Spleen (tissue), 7 donors: ENCODE measurements around the gene TREML2.

Source experiments
- CTCF ChIP-seq, 11 experiments: fragments of 200-600 bp in 7 of 11; fragments of 450-650 bp in 4 of 11; sonication (generic) in 4 of 11; IDR thresholded peaks in 8 of 11; conservative IDR thresholded peaks in 3 of 11; 1 replicate in 7 of 11; 2 replicates in 4 of 11; pipeline versions ENCODE4 v1.4.0 to v1.8.0; 2016 to 2021; ENCODE audit warnings: antibody characterized with exemption in 11 of 11, inconsistent platforms in 4 of 11, mild to moderate bottlenecking in 1 of 11
- POLR2A ChIP-seq, 3 donors: fragments of 450-650 bp; IDR thresholded peaks; one replicate each; pipeline ENCODE4 v1.5.1; 2017; ENCODE audit warnings: antibody characterized with exemption in 3 of 3, mild to moderate bottlenecking in 1 of 3
- POLR2AphosphoS5 ChIP-seq, 3 donors: sonication (generic); formaldehyde crosslinking; IDR thresholded peaks; one replicate each; pipeline ENCODE4 v1.5.1; 2017; ENCODE audit warnings: antibody characterized with exemption in 3 of 3
- donor health status: DM: no; HTN: no; CAD: no; lungs with moderate emphysema.
- donor health status: DM: no; HTN: no; CAD: no.
- donor health status: DM: no; HTN: no; CAD: no.

GRCh38 chr6:41153992-41154625 is 46.8 kb downstream of the TREML2 start, which contains the start of gene TREML1:
- TF ChIP-seq POLR2AphosphoS5 (IDR thresholded peaks at IDR 0.05) (no peak), CTCF (IDR thresholded peaks at IDR 0.05 in 8 of 11, conservative IDR thresholded peaks at IDR 0.05 in 3 of 11) (no peak), POLR2A (IDR thresholded peaks at IDR 0.05) (no peak)
